Testis (tissue), 3 donors: ENCODE results near the gene CCDC9B. TPM values are rescaled to one million over a fixed set of nuclear protein-coding genes. Genes with fewer than 3 reads are reported as not detected.
A peak's percentile ranks its signal among the peaks of the same experiment; 100 is the strongest.

Experiments used
- DNase-seq: peaks from one replicate; pipeline ENCODE4 v3.0.0-alpha.2; 2019
- H3K27ac ChIP-seq, 2 donors: fragments of 200-600 bp; sonication (generic); one replicate each; pipeline ENCODE4 v1.5.1; 2019
- H3K27me3 ChIP-seq: fragments of 200-600 bp; sonication (generic); one replicate; pipeline ENCODE4 v1.5.1; 2019
- H3K36me3 ChIP-seq: fragments of 200-600 bp; sonication (generic); one replicate; pipeline ENCODE4 v1.5.1; 2017; ENCODE audit warnings: low read depth; ENCODE audit errors: missing control alignments
- H3K4me1 ChIP-seq: fragments of 200-600 bp; sonication (generic); one replicate; pipeline ENCODE4 v1.5.1; 2019
- H3K4me3 ChIP-seq, 2 donors: fragments of 200-600 bp; sonication (generic); one replicate each; pipeline ENCODE4 v1.5.1; 2017 to 2019
- H3K9me3 ChIP-seq: fragments of 200-600 bp; sonication (generic); one replicate; pipeline ENCODE4 v1.5.1; 2017
- POLR2A ChIP-seq: fragments of 450-650 bp; IDR thresholded peaks from one replicate; pipeline ENCODE4 v1.6.1; 2017; ENCODE audit warnings: antibody characterized with exemption, mild to moderate bottlenecking, moderate library complexity
- WGBS, 2 donors: methylation state at CpG; one replicate each; pipeline ENCODE4 v1.1.5; 2018; 5-methylcytosine and 5-hydroxymethylcytosine counted together
- intact Hi-C: fragments of 100-400 bp; cut with DNase I; formaldehyde crosslinking; loops from one replicate; pipeline ENCODE4 v1.15.1; 2023; ENCODE audit warnings: low total_unique reads
- polyA plus RNA-seq: library from polyadenylated mRNA; stranded (reverse); fragments of 350-450 nt; fragmentation: Illumina TruSeq; extraction: RNeasy Lipid Tissue Mini Kit (QIAGEN cat#74804); gene quantifications from one replicate; pipeline ENCODE4 v1.2.3, GENCODE V29; 2014; ENCODE audit warnings: low read depth, low replicate concordance; ENCODE audit not compliant: insufficient read depth
- total RNA-seq, 2 donors: library from RNA; depleted of rRNA; stranded (reverse); fragments of >200 nt; gene quantifications; one replicate each; pipeline ENCODE4 v1.2.3, GENCODE V29; 2016
- TF ChIP-seq, protein P1 (sequence below), 3 experiments: fragments of 450-650 bp in 2 of 3; fragments of 200-600 bp in 1 of 3; sonication (generic) in 1 of 3; IDR thresholded peaks; one replicate each; pipeline ENCODE4 v1.5.1; 2016 to 2019; ENCODE audit warnings: antibody characterized with exemption in 3 of 3, mild to moderate bottlenecking in 2 of 3, moderate library complexity in 1 of 3

The CCDC9B gene
- total and polyA plus RNA-seq, 3 donors from 2014 or later = 20.4 to 38.9 (median 36.8) TPM

DNA sequence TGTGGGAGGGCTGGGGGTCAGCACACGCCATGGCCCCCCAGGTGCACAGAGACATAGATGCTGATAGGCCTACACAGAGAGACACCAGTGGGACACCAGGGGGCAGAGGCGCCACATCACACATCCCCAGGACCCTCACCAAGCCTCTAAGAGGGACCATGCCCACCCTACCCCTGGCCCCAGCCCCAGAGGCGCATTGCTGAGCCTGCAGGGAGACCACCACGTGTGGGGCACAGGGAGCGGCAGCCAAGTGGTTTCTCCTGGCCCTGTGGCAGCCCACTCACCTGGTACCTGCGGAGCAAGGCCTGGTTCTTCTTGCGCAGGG lies 1.2 kb downstream of the CCDC9B start:
- intact Hi-C loops = no loop called here
- no peaks in the 10 kb centered on the region for H3K36me3 ChIP-seq
- WGBS, 2 donors = 77% methylated on average over 7 of the region's 7 CpGs; no CpG with 5 or more reads in 1 of the 2 donors
- H3K27me3 ChIP-seq = no peaks in the 10 kb centered on the region
- peak; percentile 27 for DNase-seq
- H3K4me1 ChIP-seq = peaks cover 51% of the 10 kb centered on the region
- peak overlapping the region in 1 of 2 donors; percentile 44 for H3K4me3 ChIP-seq
- no peak for TF ChIP-seq POLR2A
- TF ChIP-seq, protein P1, sequence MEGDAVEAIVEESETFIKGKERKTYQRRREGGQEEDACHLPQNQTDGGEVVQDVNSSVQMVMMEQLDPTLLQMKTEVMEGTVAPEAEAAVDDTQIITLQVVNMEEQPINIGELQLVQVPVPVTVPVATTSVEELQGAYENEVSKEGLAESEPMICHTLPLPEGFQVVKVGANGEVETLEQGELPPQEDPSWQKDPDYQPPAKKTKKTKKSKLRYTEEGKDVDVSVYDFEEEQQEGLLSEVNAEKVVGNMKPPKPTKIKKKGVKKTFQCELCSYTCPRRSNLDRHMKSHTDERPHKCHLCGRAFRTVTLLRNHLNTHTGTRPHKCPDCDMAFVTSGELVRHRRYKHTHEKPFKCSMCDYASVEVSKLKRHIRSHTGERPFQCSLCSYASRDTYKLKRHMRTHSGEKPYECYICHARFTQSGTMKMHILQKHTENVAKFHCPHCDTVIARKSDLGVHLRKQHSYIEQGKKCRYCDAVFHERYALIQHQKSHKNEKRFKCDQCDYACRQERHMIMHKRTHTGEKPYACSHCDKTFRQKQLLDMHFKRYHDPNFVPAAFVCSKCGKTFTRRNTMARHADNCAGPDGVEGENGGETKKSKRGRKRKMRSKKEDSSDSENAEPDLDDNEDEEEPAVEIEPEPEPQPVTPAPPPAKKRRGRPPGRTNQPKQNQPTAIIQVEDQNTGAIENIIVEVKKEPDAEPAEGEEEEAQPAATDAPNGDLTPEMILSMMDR (IDR thresholded peaks at IDR 0.05) = no peak
- no peaks in the 10 kb centered on the region for H3K9me3 ChIP-seq
- H3K27ac ChIP-seq = peak overlapping the region; percentile 92 to 93

DNA sequence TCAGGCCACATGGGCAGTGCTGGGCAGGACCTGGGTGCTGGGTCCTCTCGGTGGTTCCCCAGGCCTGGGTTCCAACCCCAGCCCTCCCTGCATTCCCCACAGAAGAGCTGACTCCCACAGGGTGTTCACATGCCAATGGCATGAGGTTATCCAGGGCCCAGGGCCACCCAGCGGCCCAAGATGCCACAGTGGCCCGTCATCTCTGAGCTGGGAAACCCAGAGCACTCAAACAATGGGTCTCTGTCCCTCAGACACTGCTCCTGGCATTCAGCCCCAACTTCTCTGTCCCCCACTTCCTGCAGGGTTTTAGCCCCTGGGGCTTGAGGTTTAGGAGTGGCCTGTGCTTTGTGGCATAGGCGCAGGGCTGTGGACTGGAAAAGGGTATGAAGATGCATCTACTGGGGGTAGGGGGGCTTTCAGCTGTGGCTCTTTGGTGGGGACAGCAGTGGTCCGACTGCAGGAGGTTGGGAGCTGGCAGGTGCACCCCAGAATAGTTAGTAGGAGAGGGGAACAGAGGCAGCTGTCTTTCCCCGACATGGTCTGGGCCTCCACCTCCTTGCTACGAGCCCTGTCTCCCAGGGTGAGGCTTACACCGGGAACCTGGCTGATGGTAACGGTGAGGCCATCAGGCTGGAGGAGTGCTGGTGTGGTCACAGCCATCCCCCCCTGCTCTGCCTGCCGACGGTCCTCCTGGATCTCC lies 1.7 kb downstream of the CCDC9B start:
- WGBS, 2 donors = 56 to 97% methylated on average over 6 to 11 of the region's 11 CpGs
- peak overlapping the region in 1 of 2 donors; percentile 44 for H3K4me3 ChIP-seq
- intact Hi-C loops = no loop called here

DNA sequence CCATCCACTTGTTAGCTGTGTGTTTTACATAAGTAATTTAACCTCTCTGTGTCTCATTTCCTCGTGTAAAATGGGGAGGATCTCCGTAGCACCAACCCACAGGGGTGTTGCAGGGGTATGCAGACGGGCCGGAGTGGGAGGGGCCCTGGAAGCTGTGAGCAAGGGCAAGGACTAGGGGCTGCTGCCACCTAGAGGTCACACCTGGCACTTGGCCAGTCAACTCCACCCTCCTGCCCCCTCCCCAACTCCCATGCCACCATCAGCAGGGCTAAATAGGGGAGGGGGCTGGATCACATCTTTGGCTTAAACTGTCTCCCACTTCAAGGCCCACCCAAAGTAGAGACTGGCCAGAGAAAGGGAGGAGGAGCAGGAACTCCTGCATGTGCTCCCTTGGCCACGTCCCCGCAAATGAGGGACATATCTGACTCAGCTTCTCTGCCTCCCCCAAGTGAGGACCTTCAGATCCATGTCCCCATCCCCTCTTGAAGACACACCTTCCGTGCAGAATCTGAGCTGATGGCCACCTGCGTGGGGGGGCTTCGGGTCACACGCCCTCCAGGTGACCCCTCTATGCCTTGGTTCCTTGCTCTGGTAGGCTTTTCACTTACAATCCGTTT lies 2.6 kb downstream of the CCDC9B start:
- 45 to 63% methylated on average over 11 of the region's 11 CpGs for WGBS, 2 donors
- Histone ChIP-seq H3K4me3 (no peak overlapping the region), H3K27me3 (no peaks in the 10 kb centered on the region), H3K9me3 (no peaks in the 10 kb centered on the region), H3K4me1 (peaks cover 54% of the 10 kb centered on the region), H3K36me3 (no peaks in the 10 kb centered on the region), H3K27ac (peak overlapping the region in 1 of 2 donors; percentile 11)
- intact Hi-C loops = no loop called here
- no peak for TF ChIP-seq POLR2A
- TF ChIP-seq, protein P1 (IDR thresholded peaks at IDR 0.05) = peak; percentile 31 to 54 (median 39)
- DNase-seq = peak; percentile 83

More for the DNA sequence above, 1.7 kb downstream of the CCDC9B start:
- peak; percentile 88 for DNase-seq
- Histone ChIP-seq H3K4me1 (peaks cover 54% of the 10 kb centered on the region), H3K27me3 (no peaks in the 10 kb centered on the region), H3K27ac (peak overlapping the region; percentile 92 to 93), H3K9me3 (no peaks in the 10 kb centered on the region), H3K36me3 (no peaks in the 10 kb centered on the region)
- TF ChIP-seq POLR2A = no peak
- TF ChIP-seq, protein P1 (IDR thresholded peaks at IDR 0.05) = no peak

DNA sequence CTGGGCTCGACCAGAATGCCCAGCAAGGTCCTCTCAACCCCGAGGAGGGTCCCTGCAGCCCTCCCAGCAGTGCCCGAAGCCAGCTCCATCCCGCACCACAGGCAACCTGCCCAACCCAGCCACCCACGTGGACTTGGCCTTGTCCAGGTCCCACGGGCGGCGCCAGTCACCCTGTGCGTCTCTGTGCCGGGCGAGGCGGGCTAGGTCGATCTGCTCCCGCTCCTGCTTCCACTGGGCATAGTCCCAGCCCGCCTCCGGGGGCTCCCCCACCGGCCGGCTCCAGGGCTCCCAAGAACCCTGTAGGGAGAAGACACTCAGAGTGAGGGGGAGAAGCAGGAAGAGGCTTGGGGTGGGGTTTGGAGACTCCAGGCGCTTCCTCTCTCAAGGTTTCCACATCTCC lies 3.1 kb downstream of the CCDC9B start:
- Histone ChIP-seq H3K27me3 (no peaks in the 10 kb centered on the region), H3K36me3 (no peaks in the 10 kb centered on the region), H3K27ac (peak overlapping the region in 1 of 2 donors; percentile 11), H3K9me3 (no peaks in the 10 kb centered on the region), H3K4me1 (peaks cover 54% of the 10 kb centered on the region), H3K4me3 (no peak overlapping the region)
- TF ChIP-seq POLR2A = no peak
- TF ChIP-seq, protein P1 (IDR thresholded peaks at IDR 0.05) = no peak
- intact Hi-C loops = no loop called here
- DNase-seq = peak; percentile 40
- WGBS, 2 donors = 50 to 61% methylated on average over 9 to 19 of the region's 19 CpGs
